Esophagus muscularis mucosa (tissue), 4 donors: ENCODE results near the gene ENPP4.

Experiments
- CTCF ChIP-seq, 3 experiments: fragments of 200-600 bp in 2 of 3; fragments of 450-650 bp in 1 of 3; sonication (generic) in 2 of 3; IDR thresholded peaks; one replicate each; pipeline ENCODE4 v1.5.1; 2017 to 2019; ENCODE audit warnings: antibody characterized with exemption in 3 of 3, mild to moderate bottlenecking in 2 of 3, moderate library complexity in 1 of 3
- EP300 ChIP-seq: sonication (generic); formaldehyde crosslinking; IDR thresholded peaks from one replicate; pipeline ENCODE4 v1.6.1; 2017; ENCODE audit warnings: antibody characterized with exemption
- POLR2A ChIP-seq: fragments of 450-650 bp; IDR thresholded peaks from one replicate; pipeline ENCODE4 v1.6.1; 2017; ENCODE audit warnings: antibody characterized with exemption, moderate library complexity, mild to moderate bottlenecking, low read depth

DNA sequence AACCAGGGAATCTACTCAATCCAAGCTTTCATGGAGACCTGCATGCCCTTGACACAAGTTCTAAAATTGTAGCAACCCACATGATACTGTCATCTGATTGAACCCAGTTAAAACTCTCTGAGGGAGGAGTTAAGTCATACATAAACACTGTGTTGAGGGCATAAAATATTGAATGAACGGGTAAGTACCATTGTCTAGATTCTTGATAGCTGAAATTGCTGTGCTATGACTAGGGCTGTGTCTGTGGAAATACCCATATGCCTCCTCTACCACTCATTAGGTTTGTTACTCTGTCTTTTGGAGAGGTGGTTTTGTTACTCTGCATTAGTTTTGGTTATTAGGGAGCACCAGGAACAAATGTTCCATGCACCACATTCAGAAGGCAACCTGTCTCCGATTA lies 7.6 kb downstream of the ENPP4 start:
- TF ChIP-seq POLR2A, result no peak
- no peak for TF ChIP-seq CTCF (IDR thresholded peaks at IDR 0.05)
- no peak for TF ChIP-seq EP300
